ENCODE measurements around the gene CALML5.

Gene CALML5

DNA sequence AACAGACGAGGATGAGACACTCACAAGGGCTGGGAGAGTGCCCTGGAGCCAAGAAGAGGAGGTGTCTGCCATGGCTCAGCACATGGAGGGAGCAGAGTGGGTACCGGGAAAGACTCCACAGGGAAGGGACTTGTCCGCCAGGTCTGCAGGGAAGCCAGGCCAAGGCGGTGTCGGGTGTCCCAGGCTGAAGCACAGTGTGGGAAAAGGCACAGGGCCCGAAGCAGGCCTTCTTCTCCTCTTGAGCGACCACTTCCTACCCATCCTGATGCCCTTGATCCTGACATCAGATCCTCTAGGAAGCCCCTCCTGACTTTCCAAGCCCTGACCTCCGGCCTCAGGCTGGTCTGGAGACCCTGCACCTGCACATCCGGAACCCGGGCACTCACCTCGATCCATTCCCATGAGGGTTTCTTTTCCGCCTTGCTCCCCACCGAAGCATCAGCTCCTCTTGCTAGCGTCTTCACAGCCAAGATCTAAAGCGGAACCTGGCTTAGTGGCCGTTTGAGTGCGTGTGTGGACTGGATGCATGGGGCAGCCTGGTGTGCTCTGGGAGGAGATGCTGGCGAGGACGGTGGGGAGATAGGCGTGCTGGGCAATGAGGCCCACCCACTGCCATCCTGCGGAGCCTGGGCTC lies 33.8 kb upstream of the CALML5 start:
- H3K4me1 ChIP-seq = no peaks in the 10 kb centered on the region
- H3K27ac ChIP-seq = no peak overlapping the region
- no peaks in the 10 kb centered on the region for H3K36me3 ChIP-seq
- H3K9me3 ChIP-seq = no peaks in the 10 kb centered on the region
- H4K20me1 ChIP-seq = no peaks in the 10 kb centered on the region
- no peak overlapping the region for H3K4me2 ChIP-seq
- H3K27me3 ChIP-seq = no peaks in the 10 kb centered on the region
- no peak for TF ChIP-seq Cebpa-rat (IDR thresholded peaks at IDR 0.05)
- no peak overlapping the region for H3K4me3 ChIP-seq
- H3K9ac ChIP-seq = no peak overlapping the region

GRCh38 chr10:5532618-5533097 lies 33.3 kb upstream of the CALML5 start:
- Histone ChIP-seq H3K4me3 (no peak overlapping the region), H3K27ac (no peak overlapping the region), H3K4me1 (no peaks in the 10 kb centered on the region), H3K27me3 (no peaks in the 10 kb centered on the region), H3K4me2 (no peak overlapping the region), H4K20me1 (no peaks in the 10 kb centered on the region), H3K36me3 (no peaks in the 10 kb centered on the region), H3K9me3 (no peaks in the 10 kb centered on the region), H3K9ac (no peak overlapping the region)
- no peak for TF ChIP-seq Cebpa-rat (IDR thresholded peaks at IDR 0.05)

GRCh38 chr10:5532307-5532605 lies 32.9 kb upstream of the CALML5 start:
- Histone ChIP-seq H3K9me3 (no peaks in the 10 kb centered on the region), H3K4me3 (no peak overlapping the region)

GRCh38 chr10:5531558-5532306 lies 32.4 kb upstream of the CALML5 start:
- H3K4me3 ChIP-seq = no peak overlapping the region
- no peaks in the 10 kb centered on the region for H3K27me3 ChIP-seq
- no peaks in the 10 kb centered on the region for H3K4me1 ChIP-seq

More at GRCh38 chr10:5532307-5532605, 32.9 kb upstream of the CALML5 start:
- Histone ChIP-seq H4K20me1 (no peaks in the 10 kb centered on the region), H3K27ac (no peak overlapping the region), H3K36me3 (no peaks in the 10 kb centered on the region), H3K27me3 (no peaks in the 10 kb centered on the region), H3K4me1 (no peaks in the 10 kb centered on the region), H3K9ac (no peak overlapping the region), H3K4me2 (no peak overlapping the region)
- TF ChIP-seq Cebpa-rat (IDR thresholded peaks at IDR 0.05) = no peak

DNA sequence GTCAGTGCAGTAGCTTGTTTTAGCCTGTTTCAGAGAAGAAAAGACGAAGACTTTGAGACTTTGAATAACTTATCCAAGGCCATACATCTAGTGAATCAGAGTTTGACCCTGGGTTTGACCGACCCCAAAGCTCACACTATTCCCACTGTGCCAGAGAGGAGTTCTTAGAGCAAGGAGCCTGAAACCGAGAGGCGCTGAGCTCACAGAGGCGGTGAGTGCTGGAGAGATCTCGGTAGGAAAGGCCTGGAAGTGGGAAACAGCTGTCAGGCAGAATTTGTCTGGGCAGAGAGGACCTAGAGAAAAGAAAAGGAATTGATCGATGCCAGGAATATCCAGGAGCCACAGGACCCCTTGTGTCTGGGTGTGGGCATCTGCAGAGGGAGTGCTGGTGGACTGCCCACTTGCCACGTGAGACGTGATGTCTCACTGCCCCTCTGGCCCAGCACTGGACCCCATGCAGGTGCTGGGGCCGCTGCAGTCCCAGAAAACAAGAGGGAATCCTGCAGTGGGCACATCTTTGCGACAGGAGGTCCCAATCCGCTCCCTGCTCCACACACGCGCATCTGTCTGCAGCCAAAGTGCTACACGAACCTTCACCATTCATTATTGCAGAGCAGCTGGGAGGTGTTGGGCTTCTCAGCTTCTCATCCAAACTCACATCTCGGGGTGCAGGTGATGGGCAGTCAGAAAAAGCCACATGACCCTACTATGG lies 31.6 kb upstream of the CALML5 start:
- Histone ChIP-seq H3K4me1 (no peaks in the 10 kb centered on the region), H3K27ac (no peak overlapping the region), H3K9me3 (no peaks in the 10 kb centered on the region), H3K4me2 (no peak overlapping the region), H4K20me1 (no peaks in the 10 kb centered on the region), H3K36me3 (no peaks in the 10 kb centered on the region), H3K4me3 (no peak overlapping the region), H3K27me3 (no peaks in the 10 kb centered on the region), H3K9ac (no peak overlapping the region)
- no peak for TF ChIP-seq Cebpa-rat (IDR thresholded peaks at IDR 0.05)

More at GRCh38 chr10:5531558-5532306, 32.4 kb upstream of the CALML5 start:
- TF ChIP-seq Cebpa-rat (IDR thresholded peaks at IDR 0.05) = no peak
- Histone ChIP-seq H4K20me1 (no peaks in the 10 kb centered on the region), H3K9me3 (no peaks in the 10 kb centered on the region), H3K27ac (no peak overlapping the region), H3K4me2 (no peak overlapping the region), H3K36me3 (no peaks in the 10 kb centered on the region), H3K9ac (no peak overlapping the region)

- Histone ChIP-seq H3K27me3 (no peaks in the 10 kb centered on the region), H4K20me1 (no peaks in the 10 kb centered on the region), H3K4me2 (no peak overlapping the region), H3K4me3 (no peak overlapping the region), H3K27ac (no peak overlapping the region), H3K36me3 (no peaks in the 10 kb centered on the region), H3K9ac (no peak overlapping the region), H3K4me1 (peaks cover 5% of the 10 kb centered on the region; the same call in 1 of the 2 replicates), H3K9me3 (no peaks in the 10 kb centered on the region)
- no peak for TF ChIP-seq Cebpa-rat (IDR thresholded peaks at IDR 0.05)
Measured at GRCh38 chr10:5530412-5530806, 31.0 kb upstream of the CALML5 start.

- TF ChIP-seq Cebpa-rat (IDR thresholded peaks at IDR 0.05) = no peak
- H4K20me1 ChIP-seq = no peaks in the 10 kb centered on the region
- H3K9me3 ChIP-seq = no peaks in the 10 kb centered on the region
- H3K4me1 ChIP-seq = peaks cover 9% of the 10 kb centered on the region; the same call in 1 of the 2 replicates
- H3K4me2 ChIP-seq = no peak overlapping the region
- H3K9ac ChIP-seq = no peak overlapping the region
- H3K4me3 ChIP-seq = no peak overlapping the region
- no peak overlapping the region for H3K27ac ChIP-seq
- no peaks in the 10 kb centered on the region for H3K27me3 ChIP-seq
- no peaks in the 10 kb centered on the region for H3K36me3 ChIP-seq
Measured at GRCh38 chr10:5529702-5530411, 30.5 kb upstream of the CALML5 start.

- H3K9ac ChIP-seq = no peak overlapping the region
- H3K9me3 ChIP-seq = no peaks in the 10 kb centered on the region
- H3K36me3 ChIP-seq = no peaks in the 10 kb centered on the region
- H3K4me2 ChIP-seq = no peak overlapping the region
- TF ChIP-seq Cebpa-rat (IDR thresholded peaks at IDR 0.05) = no peak
- H4K20me1 ChIP-seq = no peaks in the 10 kb centered on the region
- no peak overlapping the region for H3K4me3 ChIP-seq
- H3K27ac ChIP-seq = no peak overlapping the region
- H3K27me3 ChIP-seq = no peaks in the 10 kb centered on the region
- peaks cover 9% of the 10 kb centered on the region; the same call in 1 of the 2 replicates for H3K4me1 ChIP-seq
Measured at GRCh38 chr10:5528989-5529701, 29.8 kb upstream of the CALML5 start.
